Measurements from ENCODE around the gene RIIAD1.

The RIIAD1 gene

DNA sequence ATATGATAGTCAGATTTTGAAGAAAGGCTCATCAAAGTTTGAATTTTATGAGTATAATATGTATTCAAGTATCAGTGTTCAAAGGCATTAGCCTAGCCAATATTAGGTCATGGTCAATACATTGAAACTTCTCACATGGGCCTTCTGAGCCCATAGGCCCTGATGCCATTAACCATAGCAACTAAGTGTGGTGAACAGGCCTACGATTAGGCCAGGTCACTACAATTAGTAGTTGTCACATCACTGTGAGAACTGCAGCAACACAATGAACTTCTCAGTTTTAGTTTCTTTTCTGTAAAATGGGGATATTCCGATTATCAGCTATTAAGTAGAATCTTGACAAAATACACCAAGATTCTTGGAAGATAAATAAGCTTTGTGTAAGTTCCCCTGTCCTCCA, 34.8 kb upstream of the RIIAD1 start:
- DNase-seq (ENCODE audit: extremely low spot score): no peak
- TF ChIP-seq, protein P1, sequence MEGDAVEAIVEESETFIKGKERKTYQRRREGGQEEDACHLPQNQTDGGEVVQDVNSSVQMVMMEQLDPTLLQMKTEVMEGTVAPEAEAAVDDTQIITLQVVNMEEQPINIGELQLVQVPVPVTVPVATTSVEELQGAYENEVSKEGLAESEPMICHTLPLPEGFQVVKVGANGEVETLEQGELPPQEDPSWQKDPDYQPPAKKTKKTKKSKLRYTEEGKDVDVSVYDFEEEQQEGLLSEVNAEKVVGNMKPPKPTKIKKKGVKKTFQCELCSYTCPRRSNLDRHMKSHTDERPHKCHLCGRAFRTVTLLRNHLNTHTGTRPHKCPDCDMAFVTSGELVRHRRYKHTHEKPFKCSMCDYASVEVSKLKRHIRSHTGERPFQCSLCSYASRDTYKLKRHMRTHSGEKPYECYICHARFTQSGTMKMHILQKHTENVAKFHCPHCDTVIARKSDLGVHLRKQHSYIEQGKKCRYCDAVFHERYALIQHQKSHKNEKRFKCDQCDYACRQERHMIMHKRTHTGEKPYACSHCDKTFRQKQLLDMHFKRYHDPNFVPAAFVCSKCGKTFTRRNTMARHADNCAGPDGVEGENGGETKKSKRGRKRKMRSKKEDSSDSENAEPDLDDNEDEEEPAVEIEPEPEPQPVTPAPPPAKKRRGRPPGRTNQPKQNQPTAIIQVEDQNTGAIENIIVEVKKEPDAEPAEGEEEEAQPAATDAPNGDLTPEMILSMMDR (IDR thresholded peaks at IDR 0.05; ENCODE audit: control extremely low read depth, extremely low read depth, low read depth, missing control alignments): no peak
- CTCF ChIA-PET: interaction anchor here (1.1 kb wide), 1 partner anchor 13 kb away, joined by 4 read pairs; no protein-coding TSS in a partner anchor
- POLR2A ChIA-PET: no interaction called here

DNA sequence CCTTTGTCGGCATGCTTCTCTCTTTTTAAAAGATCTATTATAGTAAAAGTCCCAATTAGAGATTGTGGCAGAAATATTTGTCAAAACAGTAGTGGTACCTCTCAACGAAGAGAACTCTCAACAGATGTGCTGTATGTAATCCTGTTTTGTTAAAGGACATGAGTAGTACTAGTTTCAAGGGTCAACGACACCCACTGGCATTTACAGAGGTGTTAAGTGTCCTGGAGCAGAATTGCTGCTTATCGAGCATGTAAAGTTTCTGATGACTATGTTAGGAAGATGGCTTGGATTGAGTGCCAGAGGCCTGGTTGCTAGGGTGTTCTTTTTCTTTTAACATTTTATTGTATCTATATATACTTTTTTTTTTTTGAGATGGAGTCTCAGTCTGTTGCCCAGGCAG, 31.8 kb upstream of the RIIAD1 start:
- CTCF ChIA-PET: interaction anchor here (1.0 to 2.3 kb wide), 3 partner anchors 9 to 45 kb away, joined by 3 to 8 read pairs (median 3); no protein-coding TSS in a partner anchor

DNA sequence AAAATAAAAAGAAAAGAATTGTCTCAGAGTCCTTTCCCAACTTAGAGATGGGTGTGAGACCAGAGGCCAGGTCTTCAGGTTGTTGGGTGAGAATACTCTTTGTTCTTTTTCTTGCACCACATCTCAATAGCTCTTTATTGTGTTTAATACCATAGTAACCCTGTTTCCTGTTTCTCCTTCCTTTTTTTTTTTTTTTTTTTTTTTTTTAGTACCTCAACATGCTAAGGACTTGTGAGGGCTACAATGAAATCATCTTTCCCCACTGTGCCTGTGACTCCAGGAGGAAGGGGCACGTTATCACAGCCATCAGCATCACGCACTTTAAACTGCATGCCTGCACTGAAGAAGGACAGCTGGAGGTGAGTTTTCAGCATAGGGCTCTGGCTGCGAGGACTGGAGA, 29.1 kb upstream of the RIIAD1 start:
- TF ChIP-seq, protein P1 (IDR thresholded peaks at IDR 0.05; ENCODE audit: control extremely low read depth, extremely low read depth, low read depth, missing control alignments): no peak
- no peak for DNase-seq (ENCODE audit: extremely low spot score)
- POLR2A ChIA-PET: interaction anchor here (0.6 kb wide), 1 partner anchor 70 kb away, joined by 3 read pairs; no protein-coding TSS in a partner anchor
- CTCF ChIA-PET: interaction anchor here (1.3 to 1.4 kb wide), 2 partner anchors 8 to 36 kb away, joined by 3 read pairs; no protein-coding TSS in a partner anchor

More for the DNA sequence above, 31.8 kb upstream of the RIIAD1 start:
- TF ChIP-seq, protein P1 (IDR thresholded peaks at IDR 0.05; ENCODE audit: control extremely low read depth, extremely low read depth, low read depth, missing control alignments): no peak
- POLR2A ChIA-PET: no interaction called here
- no peak for DNase-seq (ENCODE audit: extremely low spot score)

- POLR2A ChIA-PET: no interaction called here
- no peak for DNase-seq (ENCODE audit: extremely low spot score)
- CTCF ChIA-PET: interaction anchor here (1.0 to 1.6 kb wide), 6 partner anchors 9 to 143 kb away, joined by 3 to 4 read pairs (median 3); no protein-coding TSS in a partner anchor
- TF ChIP-seq, protein P1 (IDR thresholded peaks at IDR 0.05; ENCODE audit: control extremely low read depth, extremely low read depth, low read depth, missing control alignments): peak; percentile 50
These were observed 28.2 kb upstream of the RIIAD1 start for GRCh38 chr1:151693057-151693651.

DNA sequence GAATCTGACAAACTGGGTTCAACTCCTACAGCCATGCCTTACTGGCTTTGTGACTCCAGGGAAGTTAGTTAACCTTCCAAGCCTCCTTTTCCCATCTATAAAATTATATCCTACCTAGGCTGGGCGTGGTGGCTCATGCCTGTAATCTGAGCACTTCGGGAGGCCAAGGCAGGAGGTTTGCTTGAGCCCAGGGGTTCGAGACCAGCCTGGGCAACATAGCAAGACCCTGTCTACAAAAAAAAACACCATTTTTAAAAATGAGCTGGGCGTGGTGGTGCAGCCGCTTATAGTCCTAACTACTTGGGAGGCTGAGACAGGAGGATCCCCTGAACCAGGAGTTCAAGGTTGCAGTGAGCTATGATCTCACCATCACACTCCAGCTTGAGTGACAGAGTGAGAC, 19.8 kb upstream of the RIIAD1 start:
- DNase-seq (ENCODE audit: extremely low spot score): no peak
- POLR2A ChIA-PET: no interaction called here
- CTCF ChIA-PET: no interaction called here
- TF ChIP-seq, protein P1 (IDR thresholded peaks at IDR 0.05; ENCODE audit: control extremely low read depth, extremely low read depth, low read depth, missing control alignments): no peak

- ChIA-PET CTCF (no interaction called here), POLR2A (no interaction called here)
- no peak for DNase-seq (ENCODE audit: extremely low spot score)
- TF ChIP-seq, protein P1 (IDR thresholded peaks at IDR 0.05; ENCODE audit: control extremely low read depth, extremely low read depth, low read depth, missing control alignments): no peak
These were observed 18.4 kb upstream of the RIIAD1 start for GRCh38 chr1:151702936-151703335.
